Peyer's patch (tissue), 4 donors: ENCODE results near the gene SH3BGR.

ENCODE experiments used
- CTCF ChIP-seq, 6 experiments: fragments of 450-650 bp in 4 of 6; fragments of 200-600 bp in 2 of 6; sonication (generic) in 1 of 6; IDR thresholded peaks; one replicate each; pipeline ENCODE4 v1.5.1; 2017 to 2019; ENCODE audit warnings: antibody characterized with exemption in 6 of 6, mild to moderate bottlenecking in 3 of 6, moderate library complexity in 1 of 6
- POLR2A ChIP-seq, 2 donors: fragments of 450-650 bp; IDR thresholded peaks; one replicate each; pipeline ENCODE4 v1.5.1; 2017; ENCODE audit warnings: antibody characterized with exemption in 2 of 2, mild to moderate bottlenecking in 2 of 2, moderate library complexity in 2 of 2

GRCh38 chr21:39552856-39553255 lies 101.1 kb downstream of the SH3BGR start:
- no peak for TF ChIP-seq CTCF (IDR thresholded peaks at IDR 0.05)
- TF ChIP-seq POLR2A (IDR thresholded peaks at IDR 0.05): no peak
